ENCODE data around the gene GRK5.

Gene GRK5

DNA sequence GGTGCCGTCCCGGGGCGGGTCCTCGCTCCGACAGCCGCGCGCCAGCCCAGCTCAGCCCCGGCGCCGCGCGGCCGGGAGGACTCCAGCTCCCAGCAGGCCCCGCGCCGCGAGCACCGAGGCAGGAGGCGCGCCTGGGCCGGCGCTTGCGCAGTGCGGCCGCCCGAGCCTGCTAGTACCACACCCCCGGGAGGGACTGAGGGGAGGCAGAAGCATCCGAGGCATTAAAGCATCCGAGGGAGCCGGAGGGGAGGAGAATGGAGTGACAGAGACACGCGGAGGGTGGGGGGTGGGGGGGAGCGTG lies at the start of gene GRK5:
GRK5 (plus strand) TSS at position 206 of the 301 bp plus-strand sequence. CDS start 347 bp downstream, outside the sequence.
- TF ChIP-seq GATA3 (IDR thresholded peaks at IDR 0.05; ENCODE audit: low read depth, low read length) = no peak

DNA sequence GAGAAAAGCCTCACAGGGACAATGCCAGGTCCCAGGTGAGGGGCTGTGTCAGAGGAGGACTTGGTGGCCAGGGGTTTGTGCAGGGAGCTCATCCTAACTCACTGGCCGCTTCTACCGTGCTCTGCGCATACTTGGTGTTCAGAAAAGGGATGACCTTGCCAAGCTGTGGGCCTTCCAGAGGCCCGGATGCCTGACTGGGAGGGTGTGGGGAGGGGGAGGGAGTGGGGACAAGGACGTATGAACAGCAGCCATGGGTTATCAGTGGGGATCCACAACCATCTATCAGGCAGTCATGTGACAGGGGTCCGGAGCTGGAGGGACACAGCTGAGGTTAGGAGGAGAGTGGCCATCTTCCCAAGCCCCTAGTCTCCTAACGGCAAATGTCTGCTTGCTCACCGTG lies 48.0 kb upstream of the GRK5 start:
- TF ChIP-seq GATA2 (IDR thresholded peaks at IDR 0.05; ENCODE audit: low read depth, low read length) (no peak), GATA3 (IDR thresholded peaks at IDR 0.05; ENCODE audit: low read depth, low read length) (no peak)

DNA sequence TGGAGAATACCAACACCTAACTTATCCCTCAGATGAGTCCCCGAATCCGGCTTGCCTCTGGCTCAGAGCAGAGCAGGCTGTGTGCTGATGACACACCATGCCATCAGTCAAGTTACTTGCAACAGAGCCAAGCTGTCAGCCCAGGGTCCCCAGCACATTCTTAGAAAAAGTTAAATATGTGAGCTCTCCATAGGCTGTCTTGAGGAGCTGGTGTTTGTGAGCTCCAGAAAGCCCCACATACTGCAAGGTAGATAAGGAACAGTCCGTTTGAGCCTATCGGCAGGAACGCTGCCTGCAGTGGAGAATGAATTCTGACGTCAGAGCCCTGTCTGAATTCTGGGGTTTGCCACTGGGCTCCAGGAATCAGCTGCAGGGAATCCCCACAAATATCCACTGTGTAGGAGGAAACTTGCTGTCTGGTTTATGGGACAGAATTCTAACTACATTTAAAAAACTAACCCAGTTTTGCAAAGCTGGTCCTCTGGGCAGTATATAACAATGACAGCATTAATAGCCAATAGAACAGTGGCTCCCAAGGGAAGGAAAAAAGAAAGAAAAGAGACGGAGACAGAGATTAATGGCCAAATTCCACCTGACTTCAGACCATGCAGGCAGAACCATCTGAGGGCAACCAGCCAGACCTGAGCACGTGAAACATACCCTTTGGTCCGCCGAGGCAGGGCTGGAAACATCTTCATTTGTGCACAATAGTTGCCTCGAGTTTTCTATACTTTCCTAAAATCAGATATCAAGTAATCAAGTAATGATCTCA lies 45.5 kb upstream of the GRK5 start:
- TF ChIP-seq GATA2 (IDR thresholded peaks at IDR 0.05; ENCODE audit: low read depth, low read length) = no peak
- no peak for TF ChIP-seq GATA3 (IDR thresholded peaks at IDR 0.05; ENCODE audit: low read depth, low read length)

DNA sequence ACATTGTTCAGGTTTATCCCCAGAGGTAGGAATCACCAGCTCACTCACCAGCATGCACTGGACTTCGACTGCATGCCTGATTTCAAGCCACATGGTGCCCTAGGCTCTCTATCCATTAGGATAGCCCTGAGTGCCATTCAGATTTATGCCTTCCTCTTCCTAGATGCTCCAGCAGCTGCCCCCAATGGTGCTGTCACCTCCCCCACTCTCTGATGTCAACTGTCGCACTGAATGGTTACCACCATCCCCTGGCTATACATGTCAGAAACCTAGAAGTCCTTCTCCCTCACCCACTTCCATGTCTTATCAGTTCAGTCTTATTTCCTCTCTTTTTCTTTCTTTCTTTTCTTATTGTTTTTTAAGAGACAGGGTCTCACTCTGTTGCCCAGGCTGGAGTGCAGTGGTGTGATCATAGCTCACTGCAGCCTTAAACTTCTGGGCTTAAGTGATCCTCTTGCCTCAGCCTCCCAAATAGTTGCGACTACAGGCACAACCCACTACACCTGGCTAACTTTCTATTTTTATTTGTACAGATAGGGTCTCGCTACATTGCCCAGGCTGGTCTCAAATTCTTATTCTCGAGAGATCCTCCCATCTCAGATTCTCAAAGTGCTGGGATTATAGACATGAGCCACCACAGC lies 44.8 kb upstream of the GRK5 start:
- no peak for TF ChIP-seq GATA2 (IDR thresholded peaks at IDR 0.05; ENCODE audit: low read depth, low read length)
- no peak for TF ChIP-seq GATA3 (IDR thresholded peaks at IDR 0.05; ENCODE audit: low read depth, low read length)

DNA sequence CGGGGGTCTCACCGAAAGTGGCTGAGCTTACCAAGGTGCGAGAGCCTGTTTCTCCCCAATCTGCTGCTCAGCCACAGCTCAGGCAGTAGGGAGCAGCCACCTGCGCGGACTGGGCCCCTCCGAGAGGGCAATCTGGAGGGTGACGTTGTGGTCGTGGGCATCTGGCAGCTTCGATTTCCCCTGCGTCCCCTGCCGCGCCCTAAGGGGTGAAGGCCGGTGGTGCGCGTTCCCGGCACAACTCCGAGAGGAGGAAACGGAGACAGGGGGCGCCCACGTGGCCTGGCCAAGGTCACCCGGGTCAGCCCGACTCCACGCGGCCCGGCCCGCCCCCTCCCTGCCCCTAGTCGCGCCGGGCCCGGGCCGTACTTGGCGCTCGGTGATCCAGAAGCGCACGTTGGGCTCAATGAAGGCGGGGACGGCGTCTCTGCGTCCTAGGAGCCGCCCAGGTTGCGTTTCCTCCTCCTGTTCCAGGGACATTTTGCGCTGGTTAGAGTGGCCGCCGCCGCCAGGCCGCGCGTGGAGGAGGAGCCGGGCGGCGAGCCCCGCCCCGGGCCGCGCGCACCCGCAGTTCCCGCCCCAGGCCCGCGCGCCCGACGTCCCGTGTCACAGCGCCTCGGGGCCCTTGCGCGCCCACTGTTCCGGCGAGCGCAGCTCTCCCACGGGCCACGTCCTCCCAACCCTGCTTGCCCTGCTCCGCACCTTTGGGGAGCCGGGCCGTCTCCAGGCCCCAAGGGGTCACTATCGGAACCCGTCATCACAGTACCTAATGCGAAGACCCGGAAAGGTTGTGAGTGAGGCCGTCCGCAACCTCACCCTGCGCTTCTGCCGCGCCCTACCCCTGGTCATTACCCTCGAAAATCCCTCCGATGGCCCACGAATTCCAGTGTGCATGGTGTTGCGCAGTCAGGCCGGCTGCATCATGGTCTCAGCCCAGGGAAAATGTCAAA lies 41.9 kb upstream of the GRK5 start, which contains the start of gene SFXN4:
SFXN4 (minus strand) TSS at position 544 of the 947 bp plus-strand sequence; CDS start at position 477, 67 bp downstream.
- TF ChIP-seq GATA2 (IDR thresholded peaks at IDR 0.05; ENCODE audit: low read depth, low read length) (no peak), GATA3 (IDR thresholded peaks at IDR 0.05; ENCODE audit: low read depth, low read length) (no peak)

DNA sequence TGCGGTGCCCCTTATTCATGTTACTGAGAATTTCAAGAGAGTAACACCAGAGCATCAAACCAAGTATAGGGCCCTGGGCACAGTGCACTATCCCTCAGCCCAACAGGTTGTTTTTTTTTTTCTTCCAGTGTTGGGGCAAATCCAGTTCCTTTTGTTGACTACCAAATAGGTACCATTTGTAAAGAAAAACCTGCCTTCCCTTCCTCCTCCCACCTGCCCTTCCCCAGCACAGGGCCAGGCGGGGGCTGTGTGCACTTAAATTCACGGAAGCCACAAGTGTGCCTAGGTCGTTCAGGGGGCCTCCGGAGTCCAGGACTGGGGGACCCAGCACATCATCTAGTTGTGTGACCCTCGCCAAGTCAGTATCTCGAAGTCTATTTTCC lies 41.3 kb upstream of the GRK5 start:
- TF ChIP-seq GATA3 (IDR thresholded peaks at IDR 0.05; ENCODE audit: low read depth, low read length) = no peak
- TF ChIP-seq GATA2 (IDR thresholded peaks at IDR 0.05; ENCODE audit: low read depth, low read length) = no peak

DNA sequence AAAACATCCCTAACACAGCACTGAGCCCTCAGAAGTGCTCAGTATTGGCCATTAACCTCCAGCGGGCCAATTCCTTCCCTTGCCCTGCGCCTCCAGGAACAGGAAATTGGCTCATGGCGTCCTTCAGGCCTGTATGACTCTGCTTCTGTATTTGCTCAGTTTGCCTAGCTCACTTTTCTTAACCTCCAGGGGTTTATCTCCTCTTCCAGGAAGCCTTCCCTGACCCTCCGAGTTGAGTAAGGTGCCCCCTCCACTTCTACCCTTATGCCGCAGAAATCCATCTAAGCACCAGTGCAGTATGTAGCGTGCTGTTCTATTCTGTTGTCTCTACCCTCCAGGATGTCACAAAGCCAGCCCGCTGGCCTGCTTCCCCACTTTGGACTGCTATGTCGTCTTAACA lies 40.8 kb upstream of the GRK5 start:
- TF ChIP-seq GATA3 (IDR thresholded peaks at IDR 0.05; ENCODE audit: low read depth, low read length) (no peak), GATA2 (IDR thresholded peaks at IDR 0.05; ENCODE audit: low read depth, low read length) (no peak)

DNA sequence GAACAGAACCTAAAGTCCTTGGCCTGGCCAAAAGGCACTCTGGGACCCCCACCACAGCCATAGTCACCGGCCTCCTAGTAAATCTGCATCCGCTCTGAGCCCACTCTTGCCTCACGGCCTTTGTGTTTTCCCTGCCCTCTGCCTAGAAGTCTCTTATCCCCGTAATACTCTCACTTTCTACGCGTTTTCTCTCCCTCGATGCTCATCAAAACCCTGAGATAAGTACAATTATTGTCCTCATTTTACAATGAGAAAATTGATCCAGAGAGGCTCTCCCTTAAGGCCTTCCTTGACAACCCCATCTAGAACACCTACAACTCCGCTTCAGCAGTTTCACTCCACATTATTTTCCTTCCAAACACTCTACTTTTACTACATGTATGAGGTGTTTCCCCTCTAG lies 40.3 kb upstream of the GRK5 start:
- TF ChIP-seq GATA3 (IDR thresholded peaks at IDR 0.05; ENCODE audit: low read depth, low read length) (no peak), GATA2 (IDR thresholded peaks at IDR 0.05; ENCODE audit: low read depth, low read length) (no peak)

DNA sequence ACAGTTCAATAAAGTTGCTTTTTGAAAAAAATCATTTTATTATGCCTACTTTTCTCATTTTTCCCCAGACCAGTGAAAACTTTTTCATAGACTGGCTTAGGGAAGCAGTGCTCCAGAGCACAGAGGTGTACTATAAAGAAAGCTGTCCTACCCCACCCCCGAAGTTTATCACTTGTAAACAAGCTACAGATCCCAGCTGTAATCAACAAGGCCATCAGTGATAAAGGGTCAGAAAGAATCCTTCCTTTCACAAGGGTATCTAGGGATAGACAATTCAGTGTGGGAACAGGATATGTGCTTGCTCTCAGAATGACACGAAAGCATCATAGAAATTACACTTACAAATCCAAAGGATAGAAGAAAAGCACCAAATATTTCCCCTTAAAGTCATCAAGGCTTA lies 33.3 kb upstream of the GRK5 start:
- TF ChIP-seq GATA3 (IDR thresholded peaks at IDR 0.05; ENCODE audit: low read depth, low read length) (no peak), GATA2 (IDR thresholded peaks at IDR 0.05; ENCODE audit: low read depth, low read length) (no peak)

DNA sequence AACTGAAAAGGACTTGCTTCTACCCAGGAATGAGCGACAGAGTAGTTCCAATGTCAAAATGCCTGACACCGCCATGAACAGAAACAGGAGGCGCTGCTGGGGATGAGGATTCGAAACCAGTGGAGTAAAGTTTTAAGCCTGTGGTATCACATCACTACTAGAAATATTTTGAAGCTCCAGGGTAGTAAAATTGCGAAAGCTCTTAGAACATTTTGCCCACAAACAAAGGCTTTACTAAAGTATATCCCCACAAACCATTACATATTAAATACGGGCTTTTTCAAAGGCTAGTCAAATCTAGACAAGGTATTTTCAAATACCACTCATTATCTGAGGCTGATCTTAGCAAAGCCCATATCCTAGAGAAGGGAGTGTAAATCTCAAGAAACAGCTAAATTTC lies 31.2 kb upstream of the GRK5 start:
- TF ChIP-seq GATA2 (IDR thresholded peaks at IDR 0.05; ENCODE audit: low read depth, low read length) (no peak), GATA3 (IDR thresholded peaks at IDR 0.05; ENCODE audit: low read depth, low read length) (no peak)

DNA sequence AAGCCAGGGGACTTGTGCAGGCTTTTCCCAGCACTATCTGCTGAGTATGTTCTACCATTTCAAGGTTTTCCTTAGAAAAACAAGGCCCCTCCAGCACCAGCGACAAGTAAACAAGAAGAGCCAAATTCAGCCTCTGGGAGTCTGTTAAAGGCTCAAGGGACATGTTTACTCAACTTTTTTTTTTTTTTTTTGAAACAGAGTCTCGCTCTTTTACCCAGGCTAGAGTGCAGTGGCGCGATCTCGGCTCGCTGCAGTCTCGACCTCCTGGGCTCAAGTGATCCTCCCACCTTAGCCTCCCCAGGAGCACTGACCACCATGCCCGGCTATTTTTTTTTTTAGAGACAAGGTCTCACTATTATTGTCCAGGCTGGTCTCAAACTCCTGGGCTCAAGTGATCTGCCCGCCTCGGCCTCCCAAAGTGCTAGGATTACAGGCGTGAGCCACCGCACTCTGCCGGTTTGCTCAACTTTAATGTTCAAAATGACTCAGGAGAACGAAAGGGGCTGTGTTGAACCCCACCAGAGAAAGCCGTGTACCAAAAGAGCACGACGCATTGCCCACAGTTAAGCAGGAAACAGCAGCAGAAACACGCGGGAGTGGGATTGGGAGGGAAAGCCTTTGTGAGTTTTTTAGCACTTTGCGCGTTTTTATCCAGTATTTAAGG lies 29.5 kb upstream of the GRK5 start:
- TF ChIP-seq GATA3 (IDR thresholded peaks at IDR 0.05; ENCODE audit: low read depth, low read length) (no peak), GATA2 (IDR thresholded peaks at IDR 0.05; ENCODE audit: low read depth, low read length) (no peak)

DNA sequence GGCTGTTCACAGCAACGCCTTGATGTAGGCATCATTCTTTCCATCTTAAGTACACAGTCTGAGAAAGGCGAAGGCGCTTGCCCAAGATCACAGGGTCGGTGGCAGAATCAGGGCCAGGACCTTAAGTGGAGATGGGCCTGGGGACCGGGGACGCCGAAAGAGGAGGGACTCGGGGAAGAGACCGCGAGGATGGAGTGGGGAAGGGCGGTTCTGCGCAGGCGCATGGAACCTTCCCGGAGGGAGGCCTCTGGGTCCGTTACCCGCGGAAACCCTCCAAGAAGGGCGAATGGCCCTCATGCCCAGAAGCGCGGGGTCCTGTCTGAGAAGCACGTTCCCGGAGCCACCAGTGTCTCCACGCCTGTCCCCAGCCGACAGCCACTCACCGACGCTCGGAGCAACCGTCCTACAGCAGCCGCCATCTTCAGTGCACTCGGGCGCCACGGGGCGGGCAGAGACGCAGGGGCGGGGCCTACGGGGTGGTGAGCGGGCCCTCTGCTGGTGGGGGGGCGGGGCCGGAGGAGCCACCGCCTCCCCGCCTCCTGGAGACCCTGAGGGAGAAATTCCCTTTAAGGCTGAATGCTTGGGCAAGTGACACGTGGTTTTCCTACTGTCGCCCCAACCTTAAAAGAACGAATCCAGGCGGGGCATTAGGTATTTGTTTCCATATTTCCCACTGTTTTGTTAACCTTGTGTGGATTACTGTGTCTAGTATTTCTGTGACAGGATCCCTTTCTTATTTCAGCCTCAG lies 28.8 kb upstream of the GRK5 start, which contains the start of gene PRDX3:
PRDX3 (minus strand) TSS at position 441 of the 748 bp plus-strand sequence; CDS start at position 419, 22 bp downstream.
- no peak for TF ChIP-seq GATA3 (IDR thresholded peaks at IDR 0.05; ENCODE audit: low read depth, low read length)
- no peak for TF ChIP-seq GATA2 (IDR thresholded peaks at IDR 0.05; ENCODE audit: low read depth, low read length)

Data from SH-SY5Y (cell line).